T-helper 17 cell (primary cell): ENCODE measurements around the gene TP53I13. TPM values are rescaled to one million over a fixed set of nuclear protein-coding genes. Genes with fewer than 3 reads are reported as not detected.

Experiments used
- ATAC-seq: fragments of 150-1000 bp; cut with Tn5 transposase; 2 replicates; pipeline ENCODE4 v1.10.0; 2021; ENCODE audit warnings: mild to moderate bottlenecking, moderate library complexity
- DNase-seq, 3 donors: peaks; one replicate each; pipeline versions ENCODE4 v3.0.0 to v3.0.0-alpha.2; 2020 to 2021
- H3K9me3 ChIP-seq: one replicate; pipeline ENCODE4 v1.7.0; 2013; ENCODE audit warnings: low read length, mild to moderate bottlenecking; ENCODE audit not compliant: control insufficient read depth, poor library complexity, severe bottlenecking
- H3K27ac Mint-ChIP-seq: one replicate; pipeline ENCODE4 v1.8.0; 2022; ENCODE audit warnings: mild to moderate bottlenecking, moderate library complexity, mixed read lengths
- H3K27me3 Mint-ChIP-seq: one replicate; pipeline ENCODE4 v1.8.0; 2022; ENCODE audit warnings: mixed read lengths
- H3K36me3 Mint-ChIP-seq: one replicate; pipeline ENCODE4 v1.8.0; 2022; ENCODE audit warnings: low read depth, mixed read lengths
- H3K4me1 Mint-ChIP-seq: one replicate; pipeline ENCODE4 v1.8.0; 2022; ENCODE audit warnings: mild to moderate bottlenecking, mixed read lengths
- H3K4me3 Mint-ChIP-seq: one replicate; pipeline ENCODE4 v1.8.0; 2022; ENCODE audit warnings: mild to moderate bottlenecking, moderate library complexity, mixed read lengths
- total RNA-seq, 4 donors: library from RNA in 2 of 4; stranded (reverse) in 2 of 4; gene quantifications; one replicate each; pipeline ENCODE4 v1.2.3 and lab custom pipeline; 2022 to 2026

Gene TP53I13
- total RNA-seq, 2 donors from 2014 or later, result 92.2 to 98.6 TPM

DNA sequence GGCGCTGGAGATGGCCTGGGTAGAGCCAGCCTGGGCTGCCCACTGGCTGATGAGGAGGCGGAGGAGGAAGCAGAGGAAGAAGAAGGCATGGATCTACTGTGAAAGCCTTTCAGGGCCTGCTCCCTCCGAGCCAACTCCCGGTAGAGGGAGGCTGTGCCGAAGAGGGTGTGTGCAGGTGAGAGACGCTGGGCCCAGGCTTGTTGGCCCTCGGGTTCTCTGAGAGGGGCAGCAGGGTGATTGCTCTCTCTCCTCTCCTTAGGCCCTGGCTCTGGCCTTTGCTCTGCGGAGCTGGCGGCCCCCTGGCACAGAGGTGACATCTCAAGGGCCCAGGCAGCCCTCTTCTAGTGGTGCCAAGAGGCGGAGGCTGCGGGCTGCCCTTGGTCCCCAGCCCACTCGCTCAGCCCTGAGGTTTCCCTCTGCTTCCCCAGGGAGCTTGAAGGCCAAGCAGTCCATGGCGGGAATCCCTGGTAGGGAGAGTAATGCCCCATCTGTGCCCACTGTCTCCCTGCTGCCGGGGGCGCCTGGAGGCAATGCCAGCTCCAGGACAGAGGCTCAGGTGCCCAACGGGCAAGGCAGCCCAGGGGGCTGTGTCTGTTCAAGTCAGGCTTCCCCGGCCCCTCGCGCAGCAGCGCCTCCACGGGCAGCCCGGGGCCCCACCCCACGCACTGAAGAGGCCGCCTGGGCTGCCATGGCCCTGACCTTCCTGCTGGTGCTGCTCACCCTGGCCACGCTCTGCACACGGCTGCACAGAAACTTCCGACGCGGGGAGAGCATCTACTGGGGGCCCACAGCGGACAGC, 3.6 kb downstream of the TP53I13 start:
- Mint-ChIP-seq H3K27me3 (no peaks in the 10 kb centered on the region), H3K27ac (no peak overlapping the region), H3K4me1 (peaks cover 24% of the 10 kb centered on the region), H3K36me3 (peaks cover 2% of the 10 kb centered on the region), H3K4me3 (no peak overlapping the region)
- no peaks in the 10 kb centered on the region for H3K9me3 ChIP-seq
- DNase-seq (no peak), ATAC-seq (no peak)

DNA sequence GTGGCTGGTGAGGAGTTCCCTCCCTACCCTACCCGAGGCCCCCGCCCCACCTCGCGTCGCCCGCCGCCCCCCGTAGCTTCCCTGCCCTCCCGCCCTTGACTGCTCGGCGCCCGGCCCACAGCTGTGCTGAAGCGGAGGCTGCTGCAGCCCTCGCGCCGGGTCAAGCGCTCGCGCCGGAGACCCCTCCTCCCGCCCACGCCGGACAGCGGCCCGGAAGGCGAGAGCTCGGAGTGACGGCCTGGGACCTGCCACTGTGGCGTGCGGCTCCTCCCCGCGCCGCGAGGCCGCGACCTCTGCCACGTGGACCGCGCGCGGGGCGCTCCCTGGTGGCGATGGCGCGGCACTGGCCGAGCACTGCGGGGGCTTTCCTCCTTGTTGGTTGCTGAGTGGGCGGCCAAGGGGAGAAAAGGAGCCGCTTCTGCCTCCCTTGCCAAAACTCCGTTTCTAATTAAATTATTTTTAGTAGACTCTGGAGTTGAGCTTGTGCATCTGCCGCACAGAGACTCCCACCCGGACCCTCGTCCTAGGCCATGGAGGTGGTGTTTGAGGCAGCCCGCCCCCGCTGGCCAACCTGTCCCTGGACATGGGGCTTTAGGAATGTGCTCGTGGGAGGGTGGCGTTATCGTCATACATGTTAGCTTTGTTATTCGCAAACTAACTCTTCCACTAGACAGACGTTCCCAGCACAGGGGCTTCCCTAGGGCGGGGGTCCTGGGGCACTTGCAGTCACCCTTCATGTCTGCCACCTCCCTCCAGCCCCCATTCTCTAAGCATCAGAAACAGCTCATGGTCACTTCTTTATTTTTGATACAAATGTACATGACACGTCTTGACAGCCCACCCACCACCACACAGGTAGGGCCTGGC, 4.4 kb downstream of the TP53I13 start:
- Mint-ChIP-seq H3K36me3 (peaks cover 2% of the 10 kb centered on the region), H3K27ac (no peak overlapping the region), H3K4me3 (no peak overlapping the region), H3K4me1 (peaks cover 24% of the 10 kb centered on the region), H3K27me3 (no peaks in the 10 kb centered on the region)
- no peaks in the 10 kb centered on the region for H3K9me3 ChIP-seq
- DNase-seq (peak; percentile 43 to 56 (median 47)), ATAC-seq (peak; percentile 33)

DNA sequence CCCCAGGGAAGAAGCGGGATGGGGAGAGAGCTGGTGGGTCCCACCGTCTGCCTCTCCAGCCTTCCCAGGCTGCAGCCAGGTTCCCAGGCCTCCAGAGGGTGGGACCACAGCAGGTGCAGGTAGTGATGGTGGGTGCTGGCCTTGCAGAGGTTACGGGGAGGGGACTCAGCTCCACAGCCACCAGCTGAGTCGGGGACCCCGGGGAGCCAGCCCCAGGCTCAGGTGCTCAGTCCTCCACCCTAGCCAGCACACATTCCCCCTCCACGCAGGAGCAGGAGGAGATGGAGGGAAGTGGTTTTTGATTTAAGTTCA, 5.0 kb downstream of the TP53I13 start:
- Mint-ChIP-seq H3K36me3 (peaks cover 2% of the 10 kb centered on the region), H3K27ac (no peak overlapping the region), H3K4me3 (no peak overlapping the region), H3K4me1 (peaks cover 25% of the 10 kb centered on the region), H3K27me3 (no peaks in the 10 kb centered on the region)
- no peak for DNase-seq
- H3K9me3 ChIP-seq, result no peaks in the 10 kb centered on the region
- no peak for ATAC-seq

DNA sequence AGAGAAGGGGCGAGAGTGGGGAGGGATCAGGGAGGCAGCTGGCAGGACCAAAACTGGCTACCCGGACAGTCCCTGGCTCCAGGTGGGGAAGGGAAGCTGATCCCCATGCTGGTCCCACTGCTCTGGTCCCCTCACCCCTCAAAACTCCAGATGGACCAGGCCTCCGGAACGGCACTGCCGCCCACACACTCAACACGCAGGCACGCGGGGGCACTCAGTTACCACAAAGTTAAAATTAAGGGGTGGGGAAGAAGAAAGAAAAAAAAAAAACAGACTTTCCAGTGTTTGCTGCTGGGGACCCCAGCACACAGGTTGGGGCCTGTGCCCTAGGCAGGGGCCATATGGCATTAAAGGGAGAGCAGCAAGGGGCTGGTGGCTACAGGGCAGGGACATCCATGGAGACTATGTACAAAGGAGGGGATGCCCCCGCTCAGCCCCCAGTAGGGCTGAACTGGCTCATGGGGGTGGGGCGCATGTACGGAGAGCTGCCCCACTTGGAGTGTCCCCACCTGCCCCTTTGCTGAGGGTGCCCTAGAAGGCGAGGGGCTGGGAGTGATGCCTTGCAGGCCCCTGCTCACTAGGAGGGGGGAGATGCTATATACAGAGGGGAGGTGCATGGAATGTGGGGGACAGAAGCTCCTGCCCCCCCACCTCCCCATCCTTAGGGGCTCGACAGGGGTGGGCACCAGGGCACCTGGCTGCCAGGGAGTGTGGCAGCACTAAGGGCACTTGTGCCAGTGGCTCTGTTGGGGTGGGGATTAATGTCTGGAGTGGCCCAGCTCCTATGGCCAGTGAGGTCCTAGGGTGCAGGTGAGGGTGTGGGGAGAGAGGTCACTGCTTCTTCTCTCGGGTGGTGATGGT, 5.6 kb downstream of the TP53I13 start:
- no peak overlapping the region for H3K4me3 Mint-ChIP-seq
- ATAC-seq (no peak), DNase-seq (no peak)
- peaks cover 2% of the 10 kb centered on the region for H3K36me3 Mint-ChIP-seq
- H3K4me1 Mint-ChIP-seq, result peaks cover 23% of the 10 kb centered on the region
- no peaks in the 10 kb centered on the region for H3K27me3 Mint-ChIP-seq
- H3K27ac Mint-ChIP-seq, result no peak overlapping the region
- no peaks in the 10 kb centered on the region for H3K9me3 ChIP-seq

DNA sequence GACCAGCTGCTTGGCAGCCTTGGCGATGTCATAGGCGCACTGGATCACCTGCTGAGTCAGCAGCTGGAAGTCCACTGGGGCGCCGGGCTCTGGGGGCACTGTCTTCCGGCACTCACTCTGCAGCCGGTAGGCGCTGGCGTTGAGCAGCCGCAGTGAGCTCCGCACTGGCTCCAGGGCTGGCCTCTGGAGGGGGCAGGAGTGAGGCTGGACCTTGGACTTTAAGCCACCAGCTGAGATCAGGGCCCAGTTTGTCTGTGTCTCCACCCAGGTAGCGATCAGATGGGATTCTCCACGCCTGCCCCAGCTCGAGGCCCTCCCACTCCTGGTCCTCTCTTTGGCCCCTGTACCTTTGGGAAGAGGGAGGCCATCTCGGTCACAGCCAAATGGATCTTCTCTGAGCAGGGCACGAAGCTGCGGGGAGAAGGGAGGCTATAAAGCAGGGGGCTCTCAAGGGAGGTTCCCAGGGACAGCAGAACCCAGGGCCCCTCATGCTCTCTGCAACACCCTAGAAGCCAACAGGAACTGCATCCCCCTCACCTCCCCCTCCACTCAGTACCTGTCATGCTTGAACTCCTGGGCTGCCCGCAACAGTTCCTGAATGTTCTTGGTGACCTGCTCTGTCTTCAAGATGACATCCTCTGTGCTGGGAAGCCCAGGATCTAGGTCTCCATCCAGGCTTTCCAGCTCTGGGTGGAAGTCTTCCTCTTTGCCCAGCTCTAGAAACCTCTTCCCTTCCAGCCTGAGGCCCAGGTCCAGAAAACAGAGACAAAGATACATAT, 6.4 kb downstream of the TP53I13 start:
- Mint-ChIP-seq H3K4me1 (peaks cover 21% of the 10 kb centered on the region), H3K27me3 (no peaks in the 10 kb centered on the region), H3K27ac (no peak overlapping the region), H3K36me3 (peaks cover 2% of the 10 kb centered on the region), H3K4me3 (no peak overlapping the region)
- no peak for DNase-seq
- no peaks in the 10 kb centered on the region for H3K9me3 ChIP-seq
- no peak for ATAC-seq

DNA sequence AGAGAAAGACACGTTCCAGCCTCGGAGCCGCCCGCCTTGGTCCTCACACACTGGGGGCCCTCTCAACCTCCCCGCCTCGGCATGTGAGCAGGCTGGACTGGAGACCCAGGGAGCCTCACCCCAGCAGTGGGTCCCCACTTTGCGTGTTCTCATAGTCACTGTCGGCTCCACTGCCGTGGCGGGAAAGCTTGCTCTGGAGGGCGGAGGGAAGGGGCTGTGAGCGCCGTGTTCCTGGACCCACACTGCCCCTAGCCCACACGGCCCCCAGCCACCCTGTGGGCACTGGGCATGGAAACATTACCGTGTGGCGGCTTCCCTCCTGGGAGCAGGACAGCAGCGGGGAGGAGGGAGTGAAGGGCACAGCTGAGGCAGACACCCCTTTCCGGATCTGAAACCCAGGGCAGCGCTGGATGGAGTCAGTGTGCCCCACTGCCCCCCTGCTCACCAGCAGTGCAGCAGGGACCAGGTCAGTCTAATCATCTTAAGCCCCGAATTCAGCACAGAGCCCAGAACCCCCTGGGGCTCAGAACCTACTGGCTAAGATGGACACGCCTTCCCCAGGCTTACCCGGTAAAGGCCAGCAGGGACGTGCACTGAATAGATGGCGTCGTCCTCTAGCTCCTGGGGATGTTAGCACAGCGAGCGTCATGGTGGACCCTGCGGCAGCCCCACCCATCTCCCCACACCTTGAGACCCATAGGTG, 7.2 kb downstream of the TP53I13 start:
- H3K27me3 Mint-ChIP-seq, result no peaks in the 10 kb centered on the region

DNA sequence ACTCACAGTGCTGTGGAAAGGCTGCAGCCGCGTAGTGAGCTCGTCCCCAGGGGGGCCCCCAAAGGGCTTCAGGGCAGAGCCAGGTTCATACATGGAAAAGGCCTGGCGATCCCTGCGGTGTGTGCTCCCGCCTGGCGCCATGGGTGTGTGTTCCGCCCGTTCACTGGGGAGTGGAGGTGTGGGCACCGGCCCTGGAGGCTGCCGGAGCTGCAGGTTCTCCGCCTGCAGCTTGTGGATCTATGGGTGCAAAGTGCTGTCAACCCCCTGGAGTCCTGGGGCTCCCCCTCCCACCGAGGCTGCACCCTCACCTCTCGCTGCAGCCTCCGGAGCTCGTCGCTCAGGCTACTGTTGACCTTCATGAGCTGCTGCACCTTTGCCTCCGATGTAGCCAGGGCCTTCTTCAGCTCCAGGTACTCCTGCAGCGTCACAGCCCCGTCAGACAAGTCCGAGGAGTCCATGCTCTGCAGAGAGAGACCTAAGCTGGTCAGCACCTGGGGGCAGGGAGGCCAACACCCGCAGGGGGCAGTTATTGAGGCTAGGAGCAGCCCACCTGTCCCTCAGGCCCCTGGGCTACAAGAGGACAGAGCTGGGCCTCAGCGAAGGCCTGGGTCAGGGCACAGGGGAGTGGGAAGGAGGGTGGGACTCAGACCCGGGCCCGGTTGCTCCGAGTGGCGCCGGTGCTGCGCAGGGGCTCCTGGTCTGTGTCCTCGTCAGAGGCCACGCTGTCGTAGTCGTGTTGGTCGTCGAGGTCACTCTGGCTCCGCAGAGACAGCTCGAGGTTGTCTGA, 7.9 kb downstream of the TP53I13 start:
- no peak overlapping the region for H3K27ac Mint-ChIP-seq
- DNase-seq (no peak), ATAC-seq (no peak)
- no peaks in the 10 kb centered on the region for H3K9me3 ChIP-seq
- no peaks in the 10 kb centered on the region for H3K27me3 Mint-ChIP-seq
- H3K4me3 Mint-ChIP-seq, result no peak overlapping the region
- peaks cover 17% of the 10 kb centered on the region for H3K4me1 Mint-ChIP-seq
- no peaks in the 10 kb centered on the region for H3K36me3 Mint-ChIP-seq

More for the DNA sequence above, 7.2 kb downstream of the TP53I13 start:
- DNase-seq, result no peak
- Mint-ChIP-seq H3K27ac (no peak overlapping the region), H3K4me1 (peaks cover 23% of the 10 kb centered on the region), H3K4me3 (no peak overlapping the region), H3K36me3 (peaks cover 1% of the 10 kb centered on the region)
- no peak for ATAC-seq
- no peaks in the 10 kb centered on the region for H3K9me3 ChIP-seq

DNA sequence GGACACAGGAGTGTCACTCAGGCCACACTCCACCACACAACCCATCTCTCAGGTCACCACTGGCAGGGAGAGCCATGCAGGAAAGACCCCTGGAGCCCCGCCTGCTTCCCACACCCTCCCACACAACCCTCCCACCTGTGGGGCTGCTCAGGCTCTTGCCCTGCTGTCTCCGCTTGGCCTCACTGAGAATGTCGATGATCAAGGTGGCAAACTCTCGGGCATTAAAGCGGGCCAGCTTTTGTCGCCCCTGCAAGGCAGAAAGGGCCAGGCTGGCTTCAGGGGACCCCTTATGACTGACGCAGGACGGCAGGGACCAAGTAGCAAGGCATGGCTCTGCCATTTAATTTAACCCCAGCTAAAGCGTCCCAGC, 8.5 kb downstream of the TP53I13 start:
- DNase-seq, result no peak

DNA sequence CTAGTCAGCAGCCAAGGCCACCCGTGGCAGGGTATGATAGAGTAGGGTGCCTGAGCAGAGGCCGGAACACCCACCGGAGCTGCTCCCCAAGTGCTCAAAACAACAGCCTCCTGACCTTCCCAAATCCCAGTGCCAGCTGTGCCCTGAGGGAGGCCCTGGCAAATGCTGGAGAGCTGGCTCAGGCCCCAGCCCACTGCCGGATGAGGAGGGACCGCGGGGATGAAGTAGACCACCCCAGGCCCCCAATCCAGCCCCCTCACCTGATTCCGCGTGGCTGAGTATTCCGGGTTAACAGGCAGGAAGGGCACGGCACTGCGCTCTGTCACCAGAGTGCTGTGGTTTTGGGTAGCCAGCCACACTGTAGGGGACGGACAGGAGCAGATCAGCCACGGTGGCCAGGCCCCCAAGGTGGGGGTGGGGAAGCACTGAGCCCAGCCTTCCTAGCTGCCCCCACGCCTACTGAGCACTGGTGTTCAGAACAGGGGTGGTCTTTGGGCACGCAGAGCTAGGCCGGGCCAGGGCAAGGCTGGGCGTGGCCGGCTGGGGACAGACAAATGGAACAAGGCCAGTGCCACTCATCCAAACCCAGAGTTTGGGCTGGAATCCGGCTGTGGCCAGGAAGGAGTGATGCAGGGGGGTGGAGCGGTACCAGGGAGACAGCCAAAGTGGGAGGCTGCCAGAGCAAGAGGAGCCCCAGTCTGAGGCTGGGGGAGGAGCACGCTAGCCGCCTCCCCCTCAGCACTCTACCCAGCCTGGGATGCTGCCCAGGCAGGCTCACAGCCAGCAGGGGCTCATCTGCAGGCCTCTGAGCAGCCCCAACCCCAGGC, 9.1 kb downstream of the TP53I13 start:
- peaks cover 21% of the 10 kb centered on the region for H3K4me1 Mint-ChIP-seq
- DNase-seq (no peak), ATAC-seq (no peak)
- no peaks in the 10 kb centered on the region for H3K9me3 ChIP-seq
- no peaks in the 10 kb centered on the region for H3K36me3 Mint-ChIP-seq
- H3K27ac Mint-ChIP-seq, result peak overlapping the region; percentile 41
- no peak overlapping the region for H3K4me3 Mint-ChIP-seq
- no peaks in the 10 kb centered on the region for H3K27me3 Mint-ChIP-seq

More for the DNA sequence above, 8.5 kb downstream of the TP53I13 start:
- H3K9me3 ChIP-seq, result no peaks in the 10 kb centered on the region
- Mint-ChIP-seq H3K27me3 (no peaks in the 10 kb centered on the region), H3K4me1 (peaks cover 17% of the 10 kb centered on the region), H3K4me3 (no peak overlapping the region), H3K27ac (no peak overlapping the region), H3K36me3 (no peaks in the 10 kb centered on the region)
- no peak for ATAC-seq

DNA sequence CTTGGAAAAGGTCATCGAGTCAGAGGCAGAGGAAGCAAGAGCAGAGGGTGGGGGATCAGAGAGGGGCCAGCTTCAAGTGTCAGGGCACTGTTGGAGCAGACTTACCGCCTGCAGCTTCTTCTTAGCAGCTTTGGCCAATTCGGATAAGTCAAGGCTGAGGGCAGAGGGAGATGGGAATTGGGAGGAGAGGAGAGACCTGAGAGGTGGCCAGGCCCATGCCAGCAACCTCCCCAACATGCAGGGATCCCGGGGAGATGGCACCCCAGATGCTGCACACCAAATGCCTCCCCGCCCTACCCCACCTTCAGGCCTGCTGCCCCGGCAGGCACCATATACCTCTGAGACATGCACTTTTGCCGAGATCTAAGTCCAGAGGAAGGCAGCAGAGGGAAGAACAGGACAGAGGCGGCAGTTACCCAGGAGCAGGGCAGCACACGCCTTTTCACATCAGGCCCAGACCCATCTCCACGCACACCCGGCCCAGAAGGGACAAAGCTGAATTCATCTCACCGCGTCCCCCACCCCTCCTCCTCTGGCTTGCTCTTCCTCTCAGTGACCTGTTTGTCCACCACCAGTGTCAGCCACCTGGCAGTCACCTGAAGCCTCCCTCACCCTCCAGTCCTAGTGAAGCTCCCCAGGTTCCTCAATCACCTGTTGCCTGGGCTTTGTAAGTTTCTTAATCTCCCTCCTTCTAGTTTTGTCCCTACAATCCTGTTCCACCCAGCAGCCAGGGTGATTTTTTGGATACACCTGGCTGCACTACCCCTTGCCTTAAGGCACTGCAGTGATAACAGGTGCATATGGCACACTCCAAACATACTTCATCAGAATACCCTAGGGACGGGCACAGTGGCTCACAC, 10.4 kb downstream of the TP53I13 start:
- H3K9me3 ChIP-seq, result no peaks in the 10 kb centered on the region
- H3K4me1 Mint-ChIP-seq, result peaks cover 19% of the 10 kb centered on the region
- H3K27me3 Mint-ChIP-seq, result no peaks in the 10 kb centered on the region
- H3K4me3 Mint-ChIP-seq, result no peak overlapping the region
- no peak for DNase-seq
- H3K27ac Mint-ChIP-seq, result peak overlapping the region; percentile 41
- no peaks in the 10 kb centered on the region for H3K36me3 Mint-ChIP-seq
- ATAC-seq, result no peak
